Measurements from ENCODE around the gene MAML2.
A peak's percentile ranks its signal among the peaks of the same experiment; 100 is the strongest.

GRCh38 chr11:96341211-96342013 lies 1.6 kb downstream of the MAML2 start:
- peak in 1 of 4 donors; percentile 31 for TF ChIP-seq POLR2A (IDR thresholded peaks at IDR 0.05)
- TF ChIP-seq, protein P1, sequence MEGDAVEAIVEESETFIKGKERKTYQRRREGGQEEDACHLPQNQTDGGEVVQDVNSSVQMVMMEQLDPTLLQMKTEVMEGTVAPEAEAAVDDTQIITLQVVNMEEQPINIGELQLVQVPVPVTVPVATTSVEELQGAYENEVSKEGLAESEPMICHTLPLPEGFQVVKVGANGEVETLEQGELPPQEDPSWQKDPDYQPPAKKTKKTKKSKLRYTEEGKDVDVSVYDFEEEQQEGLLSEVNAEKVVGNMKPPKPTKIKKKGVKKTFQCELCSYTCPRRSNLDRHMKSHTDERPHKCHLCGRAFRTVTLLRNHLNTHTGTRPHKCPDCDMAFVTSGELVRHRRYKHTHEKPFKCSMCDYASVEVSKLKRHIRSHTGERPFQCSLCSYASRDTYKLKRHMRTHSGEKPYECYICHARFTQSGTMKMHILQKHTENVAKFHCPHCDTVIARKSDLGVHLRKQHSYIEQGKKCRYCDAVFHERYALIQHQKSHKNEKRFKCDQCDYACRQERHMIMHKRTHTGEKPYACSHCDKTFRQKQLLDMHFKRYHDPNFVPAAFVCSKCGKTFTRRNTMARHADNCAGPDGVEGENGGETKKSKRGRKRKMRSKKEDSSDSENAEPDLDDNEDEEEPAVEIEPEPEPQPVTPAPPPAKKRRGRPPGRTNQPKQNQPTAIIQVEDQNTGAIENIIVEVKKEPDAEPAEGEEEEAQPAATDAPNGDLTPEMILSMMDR (IDR thresholded peaks at IDR 0.05) = peak in 5 of 6 experiments; percentile 27 to 51 (median 33)

Data from esophagus squamous epithelium (tissue), 4 donors.